ENCODE data around the gene ASAH2B. TPM values are rescaled to one million over a fixed set of nuclear protein-coding genes. Genes with fewer than 3 reads are reported as not detected.

ASAH2B gene
- polyA plus RNA-seq, 1 donor = 12.5 TPM

DNA sequence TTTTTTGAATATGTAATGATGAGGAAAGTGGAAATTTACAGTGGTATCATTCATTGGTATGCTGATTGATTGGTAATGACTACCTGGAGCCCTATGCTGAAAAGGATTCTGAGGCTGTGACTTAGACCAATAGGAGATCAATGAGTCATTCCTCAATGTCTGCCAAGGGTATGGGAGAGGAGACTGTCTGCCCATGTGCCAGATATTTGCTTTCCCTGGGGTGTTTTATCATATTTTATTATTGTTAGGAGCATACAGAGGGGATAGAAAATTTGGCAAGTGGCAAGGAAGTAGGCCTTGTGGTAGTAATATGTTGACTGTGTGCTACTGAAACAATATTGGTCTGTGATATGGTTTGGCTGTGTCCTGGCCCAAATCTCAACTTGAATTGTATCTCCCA is 54.8 kb downstream of the ASAH2B start:
- Histone ChIP-seq H3K9me3 (ENCODE audit: control insufficient read depth, low read depth, low read length) (no peaks in the 10 kb centered on the region), H3K4me1 (ENCODE audit: control insufficient read depth, insufficient read depth, low read length) (no peaks in the 10 kb centered on the region), H3K27ac (ENCODE audit: low read length) (no peak overlapping the region), H3K36me3 (ENCODE audit: control insufficient read depth, insufficient read depth, low read length) (no peaks in the 10 kb centered on the region), H3K4me3 (ENCODE audit: low read length) (no peak overlapping the region), H3K27me3 (ENCODE audit: control insufficient read depth, insufficient read depth, low read length) (no peaks in the 10 kb centered on the region)
- no peak for DNase-seq

DNA sequence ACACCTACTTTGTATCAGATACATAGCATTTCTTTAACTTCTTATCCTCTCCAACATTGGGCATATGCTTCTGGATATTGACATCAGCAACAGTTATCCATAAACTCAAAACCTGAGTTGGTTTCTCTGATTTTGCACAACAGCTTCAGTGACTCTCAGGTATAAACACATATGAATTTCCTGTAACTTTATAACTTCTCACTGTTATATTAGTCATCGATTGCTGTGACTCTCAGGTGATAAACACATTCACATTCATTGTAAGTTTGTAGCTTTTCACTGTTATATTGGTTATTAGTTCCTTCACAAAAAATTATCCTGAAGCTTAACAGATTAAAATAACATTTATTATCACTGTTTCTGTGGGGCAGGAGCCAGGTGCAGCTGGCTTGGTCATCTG is 57.0 kb downstream of the ASAH2B start:
- H3K4me3 ChIP-seq (ENCODE audit: low read length) = no peak overlapping the region
- no peak for DNase-seq
- WGBS (ENCODE audit: insufficient coverage, low lambda C conversion rate) = no CpG with 5 or more reads among the region's 1 CpG
- no peaks in the 10 kb centered on the region for H3K9me3 ChIP-seq (ENCODE audit: control insufficient read depth, low read depth, low read length)
- no peak overlapping the region for H3K27ac ChIP-seq (ENCODE audit: low read length)
- H3K4me1 ChIP-seq (ENCODE audit: control insufficient read depth, insufficient read depth, low read length) = no peaks in the 10 kb centered on the region
- H3K36me3 ChIP-seq (ENCODE audit: control insufficient read depth, insufficient read depth, low read length) = no peaks in the 10 kb centered on the region
- no peaks in the 10 kb centered on the region for H3K27me3 ChIP-seq (ENCODE audit: control insufficient read depth, insufficient read depth, low read length)

DNA sequence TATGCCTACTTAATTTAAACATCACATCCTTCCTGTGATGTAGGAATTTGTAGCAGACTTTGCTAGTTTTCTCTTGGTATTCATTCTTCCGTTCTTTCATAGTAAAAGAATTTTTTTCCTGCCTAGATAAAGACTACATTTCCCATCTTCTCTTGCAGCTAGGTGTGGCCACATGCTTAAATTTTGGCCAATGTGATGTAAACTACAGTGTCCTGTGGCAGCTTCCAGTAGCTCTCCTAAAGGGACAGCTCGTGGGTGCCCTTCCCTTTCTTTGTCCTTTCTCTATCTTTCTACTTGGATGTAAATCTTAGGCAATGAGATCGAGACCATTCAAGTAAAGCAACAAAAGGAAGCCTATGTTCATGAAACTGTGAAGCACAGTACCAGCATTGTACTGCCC is 58.6 kb downstream of the ASAH2B start:
- no peak for DNase-seq
- Histone ChIP-seq H3K4me3 (ENCODE audit: low read length) (no peak overlapping the region), H3K27ac (ENCODE audit: low read length) (no peak overlapping the region), H3K27me3 (ENCODE audit: control insufficient read depth, insufficient read depth, low read length) (no peaks in the 10 kb centered on the region), H3K36me3 (ENCODE audit: control insufficient read depth, insufficient read depth, low read length) (no peaks in the 10 kb centered on the region), H3K4me1 (ENCODE audit: control insufficient read depth, insufficient read depth, low read length) (no peaks in the 10 kb centered on the region), H3K9me3 (ENCODE audit: control insufficient read depth, low read depth, low read length) (no peaks in the 10 kb centered on the region)
- WGBS (ENCODE audit: insufficient coverage, low lambda C conversion rate) = 78% methylated on average over 1 of the region's 3 CpGs

DNA sequence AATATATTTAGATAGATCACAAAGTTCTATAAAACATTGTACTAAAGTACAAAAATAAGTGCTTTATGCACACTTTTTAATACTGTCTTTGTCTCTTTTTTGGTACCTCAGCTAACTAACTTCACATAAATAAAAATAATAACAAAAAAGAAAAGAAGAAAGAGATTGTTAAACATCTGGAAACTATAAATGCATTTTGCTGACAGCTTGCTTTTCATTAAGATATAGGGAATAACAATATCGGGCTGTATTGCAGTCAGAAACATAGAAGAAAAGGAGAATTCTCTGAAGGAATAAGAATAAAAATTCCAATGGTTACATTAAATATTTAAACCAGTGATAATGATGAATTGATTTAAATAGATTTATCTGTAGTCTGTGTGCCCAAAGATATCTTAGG is 59.9 kb downstream of the ASAH2B start:
- Histone ChIP-seq H3K9me3 (ENCODE audit: control insufficient read depth, low read depth, low read length) (no peaks in the 10 kb centered on the region), H3K4me1 (ENCODE audit: control insufficient read depth, insufficient read depth, low read length) (no peaks in the 10 kb centered on the region), H3K27me3 (ENCODE audit: control insufficient read depth, insufficient read depth, low read length) (no peaks in the 10 kb centered on the region), H3K4me3 (ENCODE audit: low read length) (no peak overlapping the region), H3K27ac (ENCODE audit: low read length) (no peak overlapping the region), H3K36me3 (ENCODE audit: control insufficient read depth, insufficient read depth, low read length) (no peaks in the 10 kb centered on the region)
- no peak for DNase-seq
- 100% methylated on average over 1 of the region's 1 CpG for WGBS (ENCODE audit: insufficient coverage, low lambda C conversion rate)

DNA sequence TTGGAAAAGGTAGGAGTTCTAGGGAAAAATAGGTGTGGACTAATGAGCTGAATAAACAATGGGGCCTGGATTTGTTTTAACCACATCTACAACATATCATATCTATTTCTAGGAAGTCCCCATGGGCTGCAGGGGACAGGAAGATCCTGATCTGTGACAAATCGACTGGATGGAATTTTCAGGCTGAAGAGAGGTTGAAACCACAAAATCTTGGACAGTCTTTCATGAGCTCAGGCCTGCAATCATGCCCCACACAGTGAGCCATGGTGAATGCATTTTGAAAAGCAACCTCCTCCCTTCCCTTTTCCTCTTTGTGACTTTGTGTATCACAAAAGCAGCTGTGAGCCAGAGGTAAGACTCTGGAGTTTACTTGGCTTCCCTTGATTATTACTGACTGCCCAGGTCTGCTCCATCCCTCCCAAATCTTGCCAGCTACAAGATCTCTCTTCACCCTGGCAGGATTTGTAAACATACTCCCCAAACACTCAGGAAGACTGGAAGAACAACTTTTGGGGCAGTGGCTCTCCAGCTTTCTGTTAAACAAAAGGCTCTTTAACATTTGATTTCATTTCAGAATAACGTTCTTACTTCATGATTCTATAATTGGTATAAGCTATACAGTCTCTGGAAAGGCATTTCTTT is 66.4 kb downstream of the ASAH2B start:
- no peaks in the 10 kb centered on the region for H3K9me3 ChIP-seq (ENCODE audit: control insufficient read depth, low read depth, low read length)
- peaks cover 16% of the 10 kb centered on the region for H3K36me3 ChIP-seq (ENCODE audit: control insufficient read depth, insufficient read depth, low read length)
- 50% methylated on average over 1 of the region's 2 CpGs for WGBS (ENCODE audit: insufficient coverage, low lambda C conversion rate)
- no peak overlapping the region for H3K4me3 ChIP-seq (ENCODE audit: low read length)
- no peak overlapping the region for H3K27ac ChIP-seq (ENCODE audit: low read length)
- no peak for DNase-seq
- no peaks in the 10 kb centered on the region for H3K4me1 ChIP-seq (ENCODE audit: control insufficient read depth, insufficient read depth, low read length)
- H3K27me3 ChIP-seq (ENCODE audit: control insufficient read depth, insufficient read depth, low read length) = no peaks in the 10 kb centered on the region

DNA sequence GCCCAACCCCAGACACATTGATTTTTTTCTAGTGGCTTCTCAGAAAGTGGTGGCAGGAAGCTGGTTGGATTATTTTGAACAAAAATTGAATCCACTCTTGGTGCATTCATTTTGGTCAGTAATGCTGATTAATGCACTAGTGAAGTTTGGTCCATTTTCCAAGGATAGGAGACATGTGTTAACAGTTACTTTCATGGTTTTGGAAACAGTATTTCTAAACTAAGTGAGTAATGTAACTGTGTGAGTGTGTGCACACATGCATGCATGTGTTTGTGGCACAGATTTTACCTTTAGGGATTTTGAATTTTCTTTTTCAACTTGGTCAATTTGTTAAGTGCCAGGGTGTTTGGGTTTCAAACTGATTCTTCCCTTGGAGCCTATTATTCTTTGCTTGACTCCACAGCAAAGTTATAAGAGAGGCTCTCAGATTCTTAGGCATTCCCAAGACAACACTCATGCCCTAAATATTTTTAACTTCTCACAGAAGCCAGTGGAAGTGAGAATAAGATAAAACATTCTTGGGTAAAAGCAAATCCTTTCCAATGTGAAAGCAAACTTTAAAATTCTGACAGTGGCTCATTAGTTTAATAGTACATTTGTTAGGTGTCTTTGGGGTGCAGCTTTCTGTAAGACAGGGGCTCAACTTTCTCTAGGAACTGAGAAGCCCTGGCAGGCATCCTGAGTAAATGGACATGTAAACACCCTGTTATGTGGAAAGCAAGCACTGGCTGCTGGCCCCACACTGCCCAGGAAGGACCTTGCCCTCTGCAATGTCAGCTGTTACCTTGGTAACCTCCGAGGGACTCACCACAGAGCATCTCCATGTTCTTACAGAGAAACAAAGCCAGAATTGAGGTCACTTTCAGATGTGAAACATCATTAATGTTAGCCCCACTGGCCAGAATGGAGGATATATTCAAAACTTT is 68.4 kb downstream of the ASAH2B start:
- DNase-seq = peak; percentile 57 to 61

More for the DNA sequence above, 68.4 kb downstream of the ASAH2B start:
- Histone ChIP-seq H3K4me1 (ENCODE audit: control insufficient read depth, insufficient read depth, low read length) (no peaks in the 10 kb centered on the region), H3K9me3 (ENCODE audit: control insufficient read depth, low read depth, low read length) (no peaks in the 10 kb centered on the region), H3K4me3 (ENCODE audit: low read length) (no peak overlapping the region), H3K27ac (ENCODE audit: low read length) (no peak overlapping the region), H3K27me3 (ENCODE audit: control insufficient read depth, insufficient read depth, low read length) (no peaks in the 10 kb centered on the region), H3K36me3 (ENCODE audit: control insufficient read depth, insufficient read depth, low read length) (peaks cover 18% of the 10 kb centered on the region)
- no CpG with 5 or more reads among the region's 1 CpG for WGBS (ENCODE audit: insufficient coverage, low lambda C conversion rate)

Other genes starting within 250 kb of the ASAH2B start
- gene SGMS1, start 116.0 kb upstream of the ASAH2B start, polyA plus RNA-seq = 22.8 TPM
- 39.6 TPM for gene A1CF, start 145.7 kb downstream of the ASAH2B start, polyA plus RNA-seq